Measurements from ENCODE around the gene MRPL27.

The MRPL27 gene

GRCh38 chr17:50382931-50383330, 9.9 kb upstream of the MRPL27 start:
- Histone ChIP-seq H3K9me3 (ENCODE audit: insufficient read depth, low read depth, low read length) (no peaks in the 10 kb centered on the region), H3K27me3 (ENCODE audit: insufficient read depth, low read length) (no peaks in the 10 kb centered on the region), H3K36me3 (ENCODE audit: insufficient read depth, low read length) (peaks cover 96% of the 10 kb centered on the region), H3K4me3 (ENCODE audit: low read length) (no peak overlapping the region), H3K27ac (ENCODE audit: low read depth, low read length) (no peak overlapping the region), H3K4me1 (ENCODE audit: insufficient read depth, low read length) (no peaks in the 10 kb centered on the region), H3K9ac (ENCODE audit: low read depth, low read length) (no peak overlapping the region)
- 94% methylated on average over 12 of the region's 12 CpGs for WGBS

- Histone ChIP-seq H3K4me3 (ENCODE audit: low read length) (no peak overlapping the region), H3K9ac (ENCODE audit: low read depth, low read length) (no peak overlapping the region), H3K9me3 (ENCODE audit: insufficient read depth, low read depth, low read length) (no peaks in the 10 kb centered on the region), H3K27ac (ENCODE audit: low read depth, low read length) (no peak overlapping the region), H3K4me1 (ENCODE audit: insufficient read depth, low read length) (no peaks in the 10 kb centered on the region), H3K27me3 (ENCODE audit: insufficient read depth, low read length) (no peaks in the 10 kb centered on the region), H3K36me3 (ENCODE audit: insufficient read depth, low read length) (peaks cover 93% of the 10 kb centered on the region)
- WGBS: 90% methylated on average over 3 of the region's 3 CpGs
Measured at GRCh38 chr17:50381920-50382319, 8.9 kb upstream of the MRPL27 start.

GRCh38 chr17:50381260-50381815, 8.4 kb upstream of the MRPL27 start:
- Histone ChIP-seq H3K36me3 (ENCODE audit: insufficient read depth, low read length) (peaks cover 93% of the 10 kb centered on the region), H3K4me1 (ENCODE audit: insufficient read depth, low read length) (no peaks in the 10 kb centered on the region), H3K27ac (ENCODE audit: low read depth, low read length) (no peak overlapping the region), H3K9ac (ENCODE audit: low read depth, low read length) (no peak overlapping the region), H3K9me3 (ENCODE audit: insufficient read depth, low read depth, low read length) (no peaks in the 10 kb centered on the region), H3K4me3 (ENCODE audit: low read length) (no peak overlapping the region), H3K27me3 (ENCODE audit: insufficient read depth, low read length) (no peaks in the 10 kb centered on the region)
- WGBS: 91% methylated on average over 7 of the region's 7 CpGs

GRCh38 chr17:50380369-50381259, 7.6 kb upstream of the MRPL27 start:
- Histone ChIP-seq H3K4me3 (ENCODE audit: low read length) (no peak overlapping the region), H3K4me1 (ENCODE audit: insufficient read depth, low read length) (no peaks in the 10 kb centered on the region), H3K27me3 (ENCODE audit: insufficient read depth, low read length) (no peaks in the 10 kb centered on the region), H3K9ac (ENCODE audit: low read depth, low read length) (no peak overlapping the region), H3K36me3 (ENCODE audit: insufficient read depth, low read length) (peaks cover 93% of the 10 kb centered on the region), H3K9me3 (ENCODE audit: insufficient read depth, low read depth, low read length) (no peaks in the 10 kb centered on the region), H3K27ac (ENCODE audit: low read depth, low read length) (no peak overlapping the region)
- 95% methylated on average over 13 of the region's 13 CpGs for WGBS

GRCh38 chr17:50379351-50380132, 6.6 kb upstream of the MRPL27 start:
- Histone ChIP-seq H3K36me3 (ENCODE audit: insufficient read depth, low read length) (peaks cover 89% of the 10 kb centered on the region), H3K27ac (ENCODE audit: low read depth, low read length) (no peak overlapping the region), H3K9me3 (ENCODE audit: insufficient read depth, low read depth, low read length) (no peaks in the 10 kb centered on the region), H3K27me3 (ENCODE audit: insufficient read depth, low read length) (no peaks in the 10 kb centered on the region), H3K4me3 (ENCODE audit: low read length) (no peak overlapping the region), H3K4me1 (ENCODE audit: insufficient read depth, low read length) (no peaks in the 10 kb centered on the region), H3K9ac (ENCODE audit: low read depth, low read length) (no peak overlapping the region)
- 94% methylated on average over 6 of the region's 6 CpGs for WGBS

- Histone ChIP-seq H3K27me3 (ENCODE audit: insufficient read depth, low read length) (no peaks in the 10 kb centered on the region), H3K27ac (ENCODE audit: low read depth, low read length) (no peak overlapping the region), H3K9me3 (ENCODE audit: insufficient read depth, low read depth, low read length) (no peaks in the 10 kb centered on the region), H3K4me1 (ENCODE audit: insufficient read depth, low read length) (peaks cover 7% of the 10 kb centered on the region; the same call in 1 of the 2 replicates), H3K4me3 (ENCODE audit: low read length) (no peak overlapping the region), H3K36me3 (ENCODE audit: insufficient read depth, low read length) (peaks cover 61% of the 10 kb centered on the region), H3K9ac (ENCODE audit: low read depth, low read length) (no peak overlapping the region)
- 90% methylated on average over 3 of the region's 5 CpGs for WGBS
Measured at GRCh38 chr17:50375858-50376538, 3.0 kb upstream of the MRPL27 start.

GRCh38 chr17:50373705-50374104, 721 bp upstream of the MRPL27 start:
- peaks cover 7% of the 10 kb centered on the region; the same call in 1 of the 2 replicates for H3K4me1 ChIP-seq (ENCODE audit: insufficient read depth, low read length)
- peak overlapping the region; percentile 95 for H3K9ac ChIP-seq (ENCODE audit: low read depth, low read length)
- H3K27ac ChIP-seq (ENCODE audit: low read depth, low read length): no peak overlapping the region
- H3K9me3 ChIP-seq (ENCODE audit: insufficient read depth, low read depth, low read length): no peaks in the 10 kb centered on the region
- 100% methylated on average over 1 of the region's 2 CpGs for WGBS
- peaks cover 60% of the 10 kb centered on the region for H3K36me3 ChIP-seq (ENCODE audit: insufficient read depth, low read length)
- H3K27me3 ChIP-seq (ENCODE audit: insufficient read depth, low read length): no peaks in the 10 kb centered on the region
- peak overlapping the region; percentile 90 for H3K4me3 ChIP-seq (ENCODE audit: low read length)

- Histone ChIP-seq H3K27ac (ENCODE audit: low read depth, low read length) (no peak overlapping the region; the same call in 1 of the 2 replicates), H3K9ac (ENCODE audit: low read depth, low read length) (peak overlapping the region; percentile 95), H3K27me3 (ENCODE audit: insufficient read depth, low read length) (no peaks in the 10 kb centered on the region), H3K4me3 (ENCODE audit: low read length) (peak overlapping the region; percentile 90), H3K36me3 (ENCODE audit: insufficient read depth, low read length) (peaks cover 67% of the 10 kb centered on the region), H3K4me1 (ENCODE audit: insufficient read depth, low read length) (peaks cover 7% of the 10 kb centered on the region; the same call in 1 of the 2 replicates), H3K9me3 (ENCODE audit: insufficient read depth, low read depth, low read length) (no peaks in the 10 kb centered on the region)
- WGBS: 19% methylated on average over 13 of the region's 14 CpGs
Measured at GRCh38 chr17:50372222-50372757, 694 bp downstream of the MRPL27 start.

GRCh38 chr17:50371526-50371925, 1.5 kb downstream of the MRPL27 start:
- WGBS: 93% methylated on average over 2 of the region's 2 CpGs
- Histone ChIP-seq H3K4me1 (ENCODE audit: insufficient read depth, low read length) (peaks cover 7% of the 10 kb centered on the region; the same call in 1 of the 2 replicates), H3K9me3 (ENCODE audit: insufficient read depth, low read depth, low read length) (no peaks in the 10 kb centered on the region), H3K4me3 (ENCODE audit: low read length) (peak overlapping the region; percentile 90), H3K36me3 (ENCODE audit: insufficient read depth, low read length) (peaks cover 68% of the 10 kb centered on the region), H3K27me3 (ENCODE audit: insufficient read depth, low read length) (no peaks in the 10 kb centered on the region), H3K9ac (ENCODE audit: low read depth, low read length) (no peak overlapping the region), H3K27ac (ENCODE audit: low read depth, low read length) (no peak overlapping the region)

- Histone ChIP-seq H3K36me3 (ENCODE audit: insufficient read depth, low read length) (peaks cover 62% of the 10 kb centered on the region), H3K4me1 (ENCODE audit: insufficient read depth, low read length) (peaks cover 12% of the 10 kb centered on the region), H3K27ac (ENCODE audit: low read depth, low read length) (no peak overlapping the region), H3K27me3 (ENCODE audit: insufficient read depth, low read length) (no peaks in the 10 kb centered on the region), H3K9me3 (ENCODE audit: insufficient read depth, low read depth, low read length) (no peaks in the 10 kb centered on the region), H3K9ac (ENCODE audit: low read depth, low read length) (no peak overlapping the region), H3K4me3 (ENCODE audit: low read length) (no peak overlapping the region)
- WGBS: 95% methylated on average over 5 of the region's 5 CpGs
Measured at GRCh38 chr17:50370052-50370451, 2.9 kb downstream of the MRPL27 start.

Measured in HUES64 (cell line).